CD4-positive, alpha-beta T cell (primary cell): ENCODE results near the gene CES1. TPM values are rescaled to one million over a fixed set of nuclear protein-coding genes. Genes with fewer than 3 reads are reported as not detected.
"Not testable (repeated sequence)": the region's sequence is repeated elsewhere in the genome, so short reads cannot be mapped to it uniquely, and the experiment has no call there.

Source experiments
- ATAC-seq: fragments of 200-7000 bp; cut with Tn5 transposase; one replicate; pipeline ENCODE4 v1.10.0; 2022; ENCODE audit warnings: mild to moderate bottlenecking; ENCODE audit not compliant: poor library complexity
- CTCF ChIA-PET: fragments of 350-600 bp; sonication (Branson Sonifier 250); formaldehyde crosslinking; loops from one replicate; lab custom pipeline; 2021; ENCODE audit warnings: antibody characterized with exemption, inconsistent platforms; lab: Charles Lee
- POLR2A ChIA-PET: fragments of 350-600 bp; sonication (Branson Sonifier 250); formaldehyde crosslinking; loops from one replicate; lab custom pipeline; 2021; ENCODE audit warnings: antibody characterized with exemption, inconsistent platforms; lab: Charles Lee
- DNase-seq, 14 experiments: peaks; one replicate each; pipeline ENCODE4 v3.0.0-alpha.2; 2013 to 2020; ENCODE audit warnings: mixed read lengths in 2 of 14
- H3K27ac ChIP-seq, 2 donors: one replicate each; pipeline versions ENCODE4 v1.5.1 to v1.7.0; 2013; ENCODE audit warnings: low read length in 2 of 2, low read depth in 1 of 2, mild to moderate bottlenecking in 1 of 2
- H3K27me3 ChIP-seq, 2 experiments: 1 replicate in 1 of 2; 2 replicates in 1 of 2; pipeline versions ENCODE4 v1.6.1 to v1.7.0; 2013; ENCODE audit warnings: low read length in 2 of 2, control low read depth in 1 of 2, mild to moderate bottlenecking in 1 of 2, moderate library complexity in 1 of 2; ENCODE audit not compliant: insufficient read depth in 2 of 2, control insufficient read depth in 1 of 2
- H3K36me3 ChIP-seq: one replicate; pipeline ENCODE4 v1.6.1; 2013; ENCODE audit warnings: low read length, control low read depth; ENCODE audit not compliant: insufficient read depth
- H3K4me1 ChIP-seq: one replicate; pipeline ENCODE4 v1.6.1; 2013; ENCODE audit warnings: low read length, control low read depth; ENCODE audit not compliant: insufficient read depth
- H3K4me3 ChIP-seq: one replicate; pipeline ENCODE4 v1.5.1; 2013; ENCODE audit warnings: mild to moderate bottlenecking, low read length, moderate library complexity
- H3K9me3 ChIP-seq, 2 experiments: 1 replicate in 1 of 2; 2 replicates in 1 of 2; pipeline versions ENCODE4 v1.6.1 to v1.7.0; 2013; ENCODE audit warnings: low read length in 2 of 2, mild to moderate bottlenecking in 2 of 2, control low read depth in 1 of 2, moderate library complexity in 1 of 2; ENCODE audit not compliant: control insufficient read depth in 1 of 2, insufficient read depth in 1 of 2
- H3K27ac Mint-ChIP-seq: one replicate; pipeline ENCODE4 v1.8.0; 2020; ENCODE audit warnings: mixed read lengths
- H3K27me3 Mint-ChIP-seq: one replicate; pipeline ENCODE4 v1.8.0; 2021; ENCODE audit warnings: mixed read lengths
- H3K36me3 Mint-ChIP-seq: one replicate; pipeline ENCODE4 v1.8.0; 2021; ENCODE audit warnings: low read depth, mixed read lengths
- H3K4me1 Mint-ChIP-seq: one replicate; pipeline ENCODE4 v1.8.0; 2021; ENCODE audit warnings: low read depth, mixed read lengths
- H3K4me3 Mint-ChIP-seq: one replicate; pipeline ENCODE4 v1.8.0; 2020; ENCODE audit warnings: mild to moderate bottlenecking, mixed read lengths
- H3K9me3 Mint-ChIP-seq: one replicate; pipeline ENCODE4 v1.8.0; 2020; ENCODE audit warnings: mixed read lengths
- CTCF ChIP-seq: fragments of 200-600 bp; IDR thresholded peaks from one replicate; pipeline ENCODE4 v1.8.0; 2022; ENCODE audit warnings: antibody characterized with exemption, mild to moderate bottlenecking
- intact Hi-C, 2 experiments: fragments of 100-400 bp; cut with DNase I in 1 of 2; cut with micrococcal nuclease in 1 of 2; formaldehyde crosslinking; loops; one replicate each; pipeline versions ENCODE4 v1.15.1 to v1.9.0; 2023 to 2025; cut with DNase I, micrococcal nuclease
- total RNA-seq, 174 experiments: library from RNA in 2 of 174; stranded (reverse) in 2 of 174; gene quantifications; one replicate each; pipeline ENCODE4 v1.2.3 and lab custom pipeline; 2021 to 2026

The CES1 gene
- total RNA-seq, 2 experiments from 2014 or later: 0.22 to 0.81 TPM

GRCh38 chr16:55817236-55817912 is 15.5 kb downstream of the CES1 start:
- Mint-ChIP-seq H3K27ac (no peak overlapping the region), H3K36me3 (no peaks in the 10 kb centered on the region), H3K27me3 (peaks cover 39% of the 10 kb centered on the region), H3K9me3 (no peaks in the 10 kb centered on the region), H3K4me3 (no peak overlapping the region), H3K4me1 (no peaks in the 10 kb centered on the region)
- CTCF ChIA-PET: no interaction called here
- no peak overlapping the region for H3K4me3 ChIP-seq
- no peaks in the 10 kb centered on the region for H3K36me3 ChIP-seq
- H3K4me1 ChIP-seq: no peaks in the 10 kb centered on the region
- ATAC-seq (no peak), DNase-seq (no peak)
- no peaks in the 10 kb centered on the region for H3K9me3 ChIP-seq
- no peak for TF ChIP-seq CTCF
- H3K27me3 ChIP-seq: peaks cover 0 to 18% of the 10 kb centered on the region in 2 experiments
- POLR2A ChIA-PET: no interaction called here
- H3K27ac ChIP-seq: no peak overlapping the region
- intact Hi-C loops: no loop called here

GRCh38 chr16:55816222-55816621 is 16.7 kb downstream of the CES1 start:
- H3K4me1 ChIP-seq, H3K27ac ChIP-seq, CTCF ChIA-PET, intact Hi-C loops, H3K9me3 ChIP-seq, H3K9me3 Mint-ChIP-seq, H3K36me3 ChIP-seq, H3K27ac Mint-ChIP-seq, ATAC-seq, H3K4me3 ChIP-seq, DNase-seq, POLR2A ChIA-PET, H3K4me1 Mint-ChIP-seq, H3K4me3 Mint-ChIP-seq, H3K36me3 Mint-ChIP-seq: not testable (repeated sequence)
- H3K27me3 Mint-ChIP-seq: peaks cover 41% of the 10 kb centered on the region
- H3K27me3 ChIP-seq: peaks cover 0 to 23% of the 10 kb centered on the region in 2 experiments

- Histone ChIP-seq H3K4me3 (no peak overlapping the region), H3K27ac (no peak overlapping the region), H3K36me3 (no peaks in the 10 kb centered on the region), H3K27me3 (peaks cover 0 to 19% of the 10 kb centered on the region in 2 experiments), H3K9me3 (no peaks in the 10 kb centered on the region), H3K4me1 (no peaks in the 10 kb centered on the region)
- POLR2A ChIA-PET: no interaction called here
- Mint-ChIP-seq H3K4me1 (no peaks in the 10 kb centered on the region), H3K27me3 (peaks cover 42% of the 10 kb centered on the region), H3K36me3 (no peaks in the 10 kb centered on the region), H3K4me3 (no peak overlapping the region), H3K27ac (no peak overlapping the region), H3K9me3 (no peaks in the 10 kb centered on the region)
- no peak for TF ChIP-seq CTCF
- CTCF ChIA-PET: no interaction called here
- no peak for ATAC-seq
- no peak for DNase-seq
- intact Hi-C loops: no loop called here
Observed at GRCh38 chr16:55815320-55815719, 17.6 kb downstream of the CES1 start.

- intact Hi-C loops, DNase-seq: not testable (repeated sequence)
Observed at GRCh38 chr16:55814174-55814573, 18.7 kb downstream of the CES1 start.

GRCh38 chr16:55813730-55814129 is 19.2 kb downstream of the CES1 start:
- H3K4me3 ChIP-seq, POLR2A ChIA-PET, H3K27ac Mint-ChIP-seq, H3K36me3 Mint-ChIP-seq, H3K9me3 Mint-ChIP-seq, H3K4me1 ChIP-seq, CTCF ChIA-PET, ATAC-seq, H3K4me1 Mint-ChIP-seq, H3K27ac ChIP-seq, H3K36me3 ChIP-seq, H3K4me3 Mint-ChIP-seq, H3K9me3 ChIP-seq, intact Hi-C loops, DNase-seq: not testable (repeated sequence)
- H3K27me3 ChIP-seq: peaks cover 0 to 23% of the 10 kb centered on the region in 2 experiments
- H3K27me3 Mint-ChIP-seq: peaks cover 46% of the 10 kb centered on the region

More at GRCh38 chr16:55814174-55814573, 18.7 kb downstream of the CES1 start:
- H3K27ac Mint-ChIP-seq, CTCF ChIA-PET, H3K4me1 Mint-ChIP-seq, H3K27ac ChIP-seq, H3K9me3 Mint-ChIP-seq, POLR2A ChIA-PET, H3K36me3 ChIP-seq, H3K9me3 ChIP-seq, ATAC-seq, H3K4me3 Mint-ChIP-seq, H3K4me1 ChIP-seq, H3K36me3 Mint-ChIP-seq, H3K4me3 ChIP-seq: not testable (repeated sequence)
- peaks cover 48% of the 10 kb centered on the region for H3K27me3 Mint-ChIP-seq
- peaks cover 0 to 23% of the 10 kb centered on the region in 2 experiments for H3K27me3 ChIP-seq
